MM.1S (cell line): ENCODE results near the gene PCDHA6.

Source experiments
- CTCF ChIP-seq: fragments of 300-600 bp; sonication (generic); IDR thresholded peaks from 2 replicates; pipeline ENCODE4 v1.5.1; 2016; ENCODE audit warnings: antibody characterized with exemption, low read length, mixed read lengths
- EZH2phosphoT487 ChIP-seq: fragments of 300-600 bp; sonication (generic); IDR thresholded peaks from 2 replicates; pipeline ENCODE4 v1.6.1; 2018; ENCODE audit warnings: antibody characterized with exemption, low read length

GRCh38 chr5:140808889-140809291, 18.9 kb upstream of the PCDHA6 start:
- TF ChIP-seq EZH2phosphoT487 (no peak), CTCF (no peak)
